Measurements from ENCODE around the gene DNASE1L2.

The DNASE1L2 gene

GRCh38 chr16:2229091-2229490 is 7.2 kb upstream of the DNASE1L2 start:
- Histone ChIP-seq H3K4me3 (ENCODE audit: low read depth, low read length) (no peak overlapping the region), H3K36me3 (ENCODE audit: control insufficient read depth in 2 of 2, insufficient read depth in 1 of 2, low read length in 2 of 2) (peaks cover 0 to 76% of the 10 kb centered on the region in 2 experiments; a peak in 2 of 3 replicates), H3K9me3 (ENCODE audit: control insufficient read depth, insufficient read depth, low read depth, low read length) (no peaks in the 10 kb centered on the region), H3K4me1 (ENCODE audit: control insufficient read depth, insufficient read depth, low read length) (0 out of 2 replicates have a peak, but pooled peaks cover 2% of the 10 kb centered on the region), H3K27ac (ENCODE audit: extremely low read depth, low read depth, low read length) (no peak overlapping the region)
- TF ChIP-seq, protein P1, sequence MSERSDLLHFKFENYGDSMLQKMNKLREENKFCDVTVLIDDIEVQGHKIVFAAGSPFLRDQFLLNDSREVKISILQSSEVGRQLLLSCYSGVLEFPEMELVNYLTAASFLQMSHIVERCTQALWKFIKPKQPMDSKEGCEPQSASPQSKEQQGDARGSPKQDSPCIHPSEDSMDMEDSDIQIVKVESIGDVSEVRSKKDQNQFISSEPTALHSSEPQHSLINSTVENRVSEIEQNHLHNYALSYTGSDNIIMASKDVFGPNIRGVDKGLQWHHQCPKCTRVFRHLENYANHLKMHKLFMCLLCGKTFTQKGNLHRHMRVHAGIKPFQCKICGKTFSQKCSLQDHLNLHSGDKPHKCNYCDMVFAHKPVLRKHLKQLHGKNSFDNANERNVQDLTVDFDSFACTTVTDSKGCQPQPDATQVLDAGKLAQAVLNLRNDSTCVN (tag by site-specific recombination; optimal IDR thresholded peaks at IDR 0.05), result no peak
- TF ChIP-seq ZNF555 (tag by site-specific recombination; conservative IDR thresholded peaks at IDR 0.05) (no peak), TRIM28 (IDR thresholded peaks at IDR 0.05; ENCODE audit: borderline replicate concordance, low read length) (no peak), ZNF274 (IDR thresholded peaks at IDR 0.05; ENCODE audit: low read length) (no peak), ZNF274 (tag by site-specific recombination; IDR thresholded peaks at IDR 0.05; ENCODE audit: borderline replicate concordance) (no peak), PRDM6 (tag by site-specific recombination; IDR thresholded peaks at IDR 0.05) (no peak), ZNF664 (tag by site-specific recombination; IDR thresholded peaks at IDR 0.05) (no peak)
- CTCF ChIA-PET, result no interaction called here
- POLR2A ChIA-PET, result no interaction called here

DNA sequence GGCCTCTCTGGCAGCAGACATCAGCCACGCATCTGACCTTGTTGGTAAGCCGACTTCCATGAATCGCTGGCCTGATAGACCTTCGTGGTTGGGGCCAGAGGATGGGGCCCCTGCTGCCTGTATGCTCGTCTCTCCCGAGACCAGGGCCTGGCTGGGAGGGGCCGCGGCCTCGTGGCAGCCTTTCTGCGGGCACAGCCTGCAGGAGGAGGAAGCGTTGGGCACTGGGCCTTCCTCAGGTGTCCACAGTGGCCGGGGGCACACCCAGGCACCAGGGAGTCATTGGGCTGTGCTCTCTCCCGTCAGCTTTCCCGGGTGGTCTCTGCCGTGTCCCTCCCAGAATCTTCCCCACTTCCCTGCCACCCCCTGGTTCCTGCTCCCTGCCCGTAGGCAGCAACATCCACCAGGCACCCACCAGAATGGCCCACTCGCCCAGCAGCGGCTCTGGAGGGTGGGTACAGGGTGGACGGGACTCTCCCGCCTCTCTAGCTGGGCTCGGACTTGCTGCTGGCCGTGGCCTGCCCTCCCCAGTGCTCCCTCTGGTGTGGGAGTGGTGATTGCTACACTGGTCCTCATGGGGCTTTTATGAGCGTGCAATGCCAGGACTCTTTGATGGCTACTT is 6.5 kb upstream of the DNASE1L2 start:
- H3K9me3 ChIP-seq (ENCODE audit: control insufficient read depth, insufficient read depth, low read depth, low read length), result no peaks in the 10 kb centered on the region
- no peak overlapping the region for H3K4me3 ChIP-seq (ENCODE audit: low read depth, low read length)
- ChIA-PET CTCF (interaction anchor here (0.6 kb wide), 1 partner anchor 15 kb away, joined by 7 read pairs; the partner anchor contains the start of gene PGP), POLR2A (interaction anchor here (0.7 to 1.1 kb wide), 3 partner anchors 80 to 272 kb away, joined by 3 to 5 read pairs (median 3); partner anchors contain the start of gene TEDC2)
- H3K27ac ChIP-seq (ENCODE audit: extremely low read depth, low read depth, low read length), result no peak overlapping the region
- TF ChIP-seq ZNF571 (tag by site-specific recombination; IDR thresholded peaks at IDR 0.05) (no peak), ZNF830 (tag by site-specific recombination; IDR thresholded peaks at IDR 0.05; ENCODE audit: low read depth) (no peak), ZXDB (tag by site-specific recombination; IDR thresholded peaks at IDR 0.05) (no peak), SP3 (tag by site-specific recombination; IDR thresholded peaks at IDR 0.05) (no peak), ZNF302 (tag by site-specific recombination; IDR thresholded peaks at IDR 0.05; ENCODE audit: low read depth) (no peak)
- H3K36me3 ChIP-seq (ENCODE audit: control insufficient read depth in 2 of 2, insufficient read depth in 1 of 2, low read length in 2 of 2), result peaks cover 0 to 83% of the 10 kb centered on the region in 2 experiments; a peak in 2 of 3 replicates
- no peaks in the 10 kb centered on the region for H3K4me1 ChIP-seq (ENCODE audit: control insufficient read depth, insufficient read depth, low read length)

- Histone ChIP-seq H3K36me3 (ENCODE audit: control insufficient read depth in 2 of 2, insufficient read depth in 1 of 2, low read length in 2 of 2) (peaks cover 0 to 89% of the 10 kb centered on the region in 2 experiments; a peak in 2 of 3 replicates), H3K4me3 (ENCODE audit: low read depth, low read length) (no peak overlapping the region), H3K4me1 (ENCODE audit: control insufficient read depth, insufficient read depth, low read length) (no peaks in the 10 kb centered on the region), H3K27ac (ENCODE audit: extremely low read depth, low read depth, low read length) (no peak overlapping the region), H3K9me3 (ENCODE audit: control insufficient read depth, insufficient read depth, low read depth, low read length) (no peaks in the 10 kb centered on the region)
- ChIA-PET POLR2A (interaction anchor here (0.7 to 1.1 kb wide), 3 partner anchors 81 to 271 kb away, joined by 3 to 5 read pairs (median 3); partner anchors contain the start of gene TEDC2), CTCF (interaction anchor here (0.6 kb wide), 1 partner anchor 16 kb away, joined by 7 read pairs; the partner anchor contains the start of gene PGP)
- TF ChIP-seq MYNN (tag by site-specific recombination; IDR thresholded peaks at IDR 0.05; ENCODE audit: borderline replicate concordance), result no peak
- TF ChIP-seq ZNF426 (tag by site-specific recombination; IDR thresholded peaks at IDR 0.05), result no peak
- TF ChIP-seq, protein P2, sequence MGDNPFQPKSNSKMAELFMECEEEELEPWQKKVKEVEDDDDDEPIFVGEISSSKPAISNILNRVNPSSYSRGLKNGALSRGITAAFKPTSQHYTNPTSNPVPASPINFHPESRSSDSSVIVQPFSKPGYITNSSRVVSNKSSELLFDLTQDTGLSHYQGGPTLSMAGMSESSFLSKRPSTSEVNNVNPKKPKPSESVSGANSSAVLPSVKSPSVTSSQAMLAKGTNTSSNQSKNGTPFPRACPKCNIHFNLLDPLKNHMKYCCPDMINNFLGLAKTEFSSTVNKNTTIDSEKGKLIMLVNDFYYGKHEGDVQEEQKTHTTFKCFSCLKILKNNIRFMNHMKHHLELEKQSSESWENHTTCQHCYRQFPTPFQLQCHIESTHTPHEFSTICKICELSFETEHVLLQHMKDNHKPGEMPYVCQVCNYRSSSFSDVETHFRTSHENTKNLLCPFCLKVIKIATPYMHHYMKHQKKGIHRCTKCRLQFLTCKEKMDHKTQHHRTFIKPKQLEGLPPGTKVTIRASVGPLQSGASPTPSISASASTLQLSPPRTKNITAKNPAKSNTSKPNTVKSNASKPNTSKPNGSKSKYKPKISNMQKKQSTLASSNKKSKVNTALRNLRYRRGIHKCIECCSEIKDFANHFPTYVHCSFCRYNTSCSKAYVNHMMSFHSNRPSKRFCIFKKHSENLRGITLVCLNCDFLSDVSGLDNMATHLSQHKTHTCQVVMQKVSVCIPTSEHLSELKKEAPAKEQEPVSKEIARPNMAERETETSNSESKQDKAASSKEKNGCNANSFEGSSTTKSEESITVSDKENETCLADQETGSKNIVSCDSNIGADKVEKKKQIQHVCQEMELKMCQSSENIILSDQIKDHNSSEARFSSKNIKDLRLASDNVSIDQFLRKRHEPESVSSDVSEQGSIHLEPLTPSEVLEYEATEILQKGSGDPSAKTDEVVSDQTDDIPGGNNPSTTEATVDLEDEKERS (tag by site-specific recombination; IDR thresholded peaks at IDR 0.05), result no peak
- no peak for TF ChIP-seq ZNF792 (tag by site-specific recombination; IDR thresholded peaks at IDR 0.05)
- TF ChIP-seq ZFHX2 (tag by site-specific recombination; conservative IDR thresholded peaks at IDR 0.05), result peak; percentile 51
- TF ChIP-seq, protein P3, sequence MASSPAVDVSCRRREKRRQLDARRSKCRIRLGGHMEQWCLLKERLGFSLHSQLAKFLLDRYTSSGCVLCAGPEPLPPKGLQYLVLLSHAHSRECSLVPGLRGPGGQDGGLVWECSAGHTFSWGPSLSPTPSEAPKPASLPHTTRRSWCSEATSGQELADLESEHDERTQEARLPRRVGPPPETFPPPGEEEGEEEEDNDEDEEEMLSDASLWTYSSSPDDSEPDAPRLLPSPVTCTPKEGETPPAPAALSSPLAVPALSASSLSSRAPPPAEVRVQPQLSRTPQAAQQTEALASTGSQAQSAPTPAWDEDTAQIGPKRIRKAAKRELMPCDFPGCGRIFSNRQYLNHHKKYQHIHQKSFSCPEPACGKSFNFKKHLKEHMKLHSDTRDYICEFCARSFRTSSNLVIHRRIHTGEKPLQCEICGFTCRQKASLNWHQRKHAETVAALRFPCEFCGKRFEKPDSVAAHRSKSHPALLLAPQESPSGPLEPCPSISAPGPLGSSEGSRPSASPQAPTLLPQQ (tag by site-specific recombination; IDR thresholded peaks at IDR 0.05), result no peak
- TF ChIP-seq ZNF354C (tag by site-specific recombination; IDR thresholded peaks at IDR 0.05; ENCODE audit: borderline replicate concordance, low read depth), result no peak
- TF ChIP-seq, protein P1 (tag by site-specific recombination; optimal IDR thresholded peaks at IDR 0.05), result no peak
- TF ChIP-seq HOXA7 (CRISPR knock-in tag; IDR thresholded peaks at IDR 0.05; ENCODE audit: borderline replicate concordance), result no peak
- TF ChIP-seq GLIS1 (tag by site-specific recombination; IDR thresholded peaks at IDR 0.05), result no peak
- no peak for TF ChIP-seq SP7 (tag by site-specific recombination; IDR thresholded peaks at IDR 0.05)
These were observed 5.9 kb upstream of the DNASE1L2 start for GRCh38 chr16:2230376-2230775.

All from HEK293 (cell line).